NT2/D1 (cell line): ENCODE results near the gene ALG14.

ENCODE experiments used
- DNase-seq: peaks from one replicate; pipeline ENCODE4 v3.0.0-alpha.2; 2011; ENCODE audit warnings: low read depth, low spot score
- H3K27me3 ChIP-seq: 2 replicates; pipeline ENCODE4 v1.6.0; 2011; ENCODE audit warnings: mild to moderate bottlenecking; ENCODE audit not compliant: insufficient read length, insufficient read depth
- H3K36me3 ChIP-seq: 2 replicates; pipeline ENCODE4 v1.6.1; 2011; ENCODE audit warnings: mild to moderate bottlenecking, low read length, mixed read lengths; ENCODE audit not compliant: insufficient read depth, insufficient read length
- H3K4me1 ChIP-seq: 2 replicates; pipeline ENCODE4 v1.5.1; 2011; ENCODE audit not compliant: insufficient read depth, insufficient read length
- H3K4me3 ChIP-seq: 2 replicates; pipeline ENCODE4 v1.5.1; 2011; ENCODE audit warnings: low read depth; ENCODE audit not compliant: insufficient read length
- H3K9ac ChIP-seq: 2 replicates; pipeline ENCODE4 v1.6.0; 2011; ENCODE audit warnings: low read depth; ENCODE audit not compliant: insufficient read length
- H3K9me3 ChIP-seq: 2 replicates; pipeline ENCODE4 v1.5.1; 2011; ENCODE audit warnings: mild to moderate bottlenecking, low read length; ENCODE audit not compliant: insufficient read depth
- SUZ12 ChIP-seq: IDR thresholded peaks from 2 replicates; pipeline ENCODE4 v1.6.1; 2011; ENCODE audit not compliant: insufficient read length, insufficient read depth; ENCODE audit errors: extremely low read depth
- YY1 ChIP-seq: IDR thresholded peaks from 2 replicates; pipeline ENCODE4 v1.6.1; 2011; ENCODE audit not compliant: insufficient read length, insufficient read depth
- ZNF274 ChIP-seq: IDR thresholded peaks from 2 replicates; pipeline ENCODE4 v1.6.1; 2011; ENCODE audit warnings: mild to moderate bottlenecking, low read depth, low read length

Gene ALG14

DNA sequence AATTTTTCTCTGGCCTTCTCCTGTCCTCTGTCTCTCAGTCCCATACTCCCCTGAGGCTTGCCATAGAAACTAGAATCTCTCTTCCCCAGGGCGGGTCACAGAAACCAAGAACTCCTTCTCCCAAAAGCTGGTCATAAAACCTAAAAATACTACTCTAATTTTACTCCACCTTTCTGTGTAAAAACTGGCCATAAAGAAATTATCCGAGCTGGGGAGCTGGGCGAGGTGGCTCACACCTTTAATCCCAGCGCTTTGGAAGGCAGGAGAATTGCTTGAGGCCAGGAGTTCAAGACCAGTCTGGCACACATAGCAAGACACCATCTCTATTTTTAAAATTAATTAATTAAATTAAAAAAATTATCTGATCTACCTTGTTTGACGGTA lies 3.0 kb downstream of the ALG14 start:
- no peak overlapping the region for H3K9ac ChIP-seq
- no peaks in the 10 kb centered on the region for H3K9me3 ChIP-seq
- no peaks in the 10 kb centered on the region for H3K4me1 ChIP-seq
- no peak for DNase-seq
- no peak overlapping the region for H3K4me3 ChIP-seq
- H3K27me3 ChIP-seq, result no peaks in the 10 kb centered on the region
- peaks cover 8% of the 10 kb centered on the region for H3K36me3 ChIP-seq
- TF ChIP-seq YY1 (no peak), SUZ12 (no peak), ZNF274 (no peak)

DNA sequence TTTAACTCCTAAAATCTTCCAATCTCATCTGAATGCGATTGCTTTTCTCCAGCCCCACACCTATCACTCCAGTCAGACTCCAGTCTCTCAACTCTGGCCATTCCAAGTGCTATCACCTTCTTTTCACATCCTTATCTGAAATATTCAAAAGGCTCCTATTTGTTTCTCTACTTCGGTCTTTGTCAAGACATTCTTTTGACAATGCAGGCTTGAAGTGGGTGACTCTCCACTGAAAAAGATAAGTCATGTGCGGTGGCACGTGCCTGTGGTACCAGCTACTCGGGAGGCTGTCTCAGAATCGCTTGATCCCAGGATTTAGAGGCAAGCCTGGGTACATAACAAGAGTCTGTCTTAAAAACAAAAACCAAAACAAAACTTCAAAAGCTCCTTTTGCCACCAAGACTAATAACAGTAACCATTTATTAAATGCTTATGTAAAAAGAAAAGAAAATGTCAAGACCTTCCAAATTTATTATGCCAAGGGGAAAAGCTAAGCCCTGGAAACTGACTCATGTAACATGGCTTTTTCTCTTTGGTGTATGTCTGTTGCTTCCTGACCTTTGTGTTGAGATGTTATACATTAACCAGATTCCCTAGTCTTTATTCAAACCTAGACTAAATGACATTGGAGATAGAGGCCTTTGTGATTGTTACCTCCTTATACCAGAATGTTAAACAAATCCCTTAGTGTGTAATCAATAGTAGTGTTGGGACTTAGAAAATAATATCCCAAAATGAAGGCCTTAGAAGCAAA lies 3.6 kb downstream of the ALG14 start:
- H3K4me3 ChIP-seq, result no peak overlapping the region
- DNase-seq, result no peak
- peaks cover 8% of the 10 kb centered on the region for H3K36me3 ChIP-seq
- no peaks in the 10 kb centered on the region for H3K27me3 ChIP-seq
- no peaks in the 10 kb centered on the region for H3K9me3 ChIP-seq
- TF ChIP-seq YY1 (no peak), SUZ12 (no peak), ZNF274 (no peak)
- H3K9ac ChIP-seq, result no peak overlapping the region
- no peaks in the 10 kb centered on the region for H3K4me1 ChIP-seq

DNA sequence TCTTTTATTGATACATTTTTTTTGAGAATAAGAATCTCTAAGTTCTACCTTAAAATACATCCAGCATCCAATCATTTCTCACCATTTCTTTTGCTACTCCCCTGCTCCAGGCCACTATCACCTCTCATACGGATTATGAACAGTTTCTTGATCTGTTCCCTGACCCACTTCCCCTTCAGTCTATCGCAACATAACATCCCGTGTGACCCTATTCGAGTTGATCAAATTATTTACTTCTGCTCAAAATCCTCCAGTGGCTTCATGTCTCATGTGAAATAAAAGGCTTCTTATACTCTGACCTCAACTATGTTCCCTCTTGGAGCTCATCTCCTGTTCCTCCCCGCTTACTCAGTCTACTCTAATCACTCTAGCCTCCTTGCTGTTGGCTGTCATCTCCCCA lies 5.2 kb downstream of the ALG14 start:
- Histone ChIP-seq H3K4me3 (no peak overlapping the region), H3K4me1 (no peaks in the 10 kb centered on the region), H3K36me3 (peaks cover 8% of the 10 kb centered on the region), H3K9me3 (no peaks in the 10 kb centered on the region), H3K27me3 (no peaks in the 10 kb centered on the region), H3K9ac (no peak overlapping the region)
- DNase-seq, result no peak
- TF ChIP-seq ZNF274 (no peak), SUZ12 (no peak), YY1 (no peak)

DNA sequence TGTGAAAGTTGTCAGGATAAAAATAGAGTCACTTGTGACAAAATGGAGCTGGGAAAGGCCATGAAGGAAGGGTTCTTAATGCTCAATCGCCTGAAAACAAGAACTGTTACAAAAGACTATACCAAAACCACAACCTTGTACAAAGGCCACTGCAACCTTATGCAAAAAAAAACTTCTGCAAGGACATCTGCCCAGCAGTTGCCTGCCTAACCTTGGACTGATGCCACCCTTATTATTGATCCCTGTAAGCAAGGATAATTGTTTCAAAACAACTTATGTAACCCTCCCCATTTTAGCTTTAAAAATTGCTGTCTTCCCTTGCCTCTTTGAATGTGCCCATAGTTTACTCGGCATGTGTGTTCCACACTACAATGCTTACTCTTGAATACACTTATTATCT lies 5.7 kb downstream of the ALG14 start:
- H3K4me3 ChIP-seq, result no peak overlapping the region
- H3K4me1 ChIP-seq, result no peaks in the 10 kb centered on the region
- no peaks in the 10 kb centered on the region for H3K9me3 ChIP-seq
- peaks cover 8% of the 10 kb centered on the region for H3K36me3 ChIP-seq
- no peak for DNase-seq
- no peak overlapping the region for H3K9ac ChIP-seq
- no peaks in the 10 kb centered on the region for H3K27me3 ChIP-seq
- TF ChIP-seq SUZ12 (no peak), ZNF274 (no peak), YY1 (no peak)

DNA sequence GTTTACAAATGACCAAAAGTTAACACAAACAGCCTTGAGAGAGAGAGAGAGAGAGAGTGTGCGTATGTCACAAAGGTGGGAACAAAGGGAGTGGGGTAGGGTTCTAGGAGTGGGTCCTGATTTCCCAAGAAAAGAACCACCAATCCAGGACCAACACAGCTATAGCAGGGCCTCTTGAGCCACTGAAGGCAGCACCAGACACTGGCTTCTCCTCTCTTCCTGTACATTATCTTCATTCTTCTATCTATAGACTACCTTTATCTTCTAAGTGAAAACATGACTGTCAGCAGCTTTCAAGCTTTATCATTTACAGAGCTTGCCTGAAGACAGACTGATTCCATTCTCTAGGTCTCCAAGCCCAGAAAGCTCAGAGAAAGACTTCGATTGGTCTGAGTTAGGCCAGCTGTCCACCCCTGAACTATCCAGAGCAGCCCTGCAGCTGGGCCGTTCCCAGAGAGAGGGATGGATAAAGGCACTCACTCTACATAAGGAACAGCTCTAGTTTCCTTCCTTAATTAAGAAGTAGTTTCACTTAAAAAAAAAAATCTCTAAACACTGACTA lies 11.2 kb downstream of the ALG14 start:
- Histone ChIP-seq H3K36me3 (peaks cover 6% of the 10 kb centered on the region), H3K4me1 (no peaks in the 10 kb centered on the region), H3K9me3 (no peaks in the 10 kb centered on the region), H3K27me3 (no peaks in the 10 kb centered on the region), H3K9ac (no peak overlapping the region), H3K4me3 (no peak overlapping the region)
- TF ChIP-seq ZNF274 (no peak), SUZ12 (no peak), YY1 (no peak)
- no peak for DNase-seq

DNA sequence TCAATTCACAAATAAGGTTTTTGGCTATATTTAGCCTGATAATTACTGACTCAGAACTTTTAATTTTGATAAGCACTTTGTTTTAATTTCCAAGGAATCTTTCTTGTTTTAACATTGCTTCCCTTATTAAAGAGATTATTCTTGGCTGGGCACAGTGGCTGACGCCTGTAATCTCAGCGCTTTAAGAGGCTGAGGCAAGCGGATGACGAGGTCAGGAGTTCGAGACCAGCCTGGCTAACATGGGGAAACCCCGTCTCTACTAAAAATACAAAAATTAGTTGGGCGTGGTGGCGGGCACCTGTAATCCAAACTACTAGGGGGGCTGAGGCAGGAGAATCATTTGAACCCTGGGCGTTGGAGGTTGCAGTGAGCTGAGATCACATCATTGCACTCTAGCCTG lies 13.8 kb downstream of the ALG14 start:
- H3K27me3 ChIP-seq, result no peaks in the 10 kb centered on the region
- no peak overlapping the region for H3K4me3 ChIP-seq
- no peak for DNase-seq
- H3K36me3 ChIP-seq, result peaks cover 3% of the 10 kb centered on the region
- no peaks in the 10 kb centered on the region for H3K9me3 ChIP-seq
- TF ChIP-seq ZNF274, result no peak
- no peak for TF ChIP-seq SUZ12
- TF ChIP-seq YY1, result no peak
- no peaks in the 10 kb centered on the region for H3K4me1 ChIP-seq
- no peak overlapping the region for H3K9ac ChIP-seq

DNA sequence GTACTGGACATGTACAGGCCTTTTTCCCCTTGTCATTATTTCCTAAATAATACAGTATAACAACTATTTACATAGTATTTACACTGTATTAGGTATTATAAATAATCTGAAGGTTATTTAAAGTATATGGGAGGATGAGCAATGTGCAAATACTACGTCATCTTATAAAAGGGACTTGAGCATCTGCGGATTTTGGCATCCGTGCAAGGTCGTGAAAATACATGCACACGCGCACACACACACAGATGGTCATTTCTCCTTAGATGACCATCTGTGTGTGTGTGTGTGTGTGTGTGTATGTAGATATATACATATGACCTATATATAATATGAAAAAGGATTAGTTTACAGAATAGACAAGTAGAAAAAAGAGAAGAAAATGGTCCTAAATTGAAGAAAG lies 15.4 kb downstream of the ALG14 start:
- H3K9me3 ChIP-seq, result no peaks in the 10 kb centered on the region
- H3K4me1 ChIP-seq, result no peaks in the 10 kb centered on the region
- H3K36me3 ChIP-seq, result peaks cover 3% of the 10 kb centered on the region
- no peak for DNase-seq
- no peak overlapping the region for H3K9ac ChIP-seq
- TF ChIP-seq ZNF274 (no peak), SUZ12 (no peak), YY1 (no peak)
- H3K4me3 ChIP-seq, result no peak overlapping the region
- no peaks in the 10 kb centered on the region for H3K27me3 ChIP-seq

DNA sequence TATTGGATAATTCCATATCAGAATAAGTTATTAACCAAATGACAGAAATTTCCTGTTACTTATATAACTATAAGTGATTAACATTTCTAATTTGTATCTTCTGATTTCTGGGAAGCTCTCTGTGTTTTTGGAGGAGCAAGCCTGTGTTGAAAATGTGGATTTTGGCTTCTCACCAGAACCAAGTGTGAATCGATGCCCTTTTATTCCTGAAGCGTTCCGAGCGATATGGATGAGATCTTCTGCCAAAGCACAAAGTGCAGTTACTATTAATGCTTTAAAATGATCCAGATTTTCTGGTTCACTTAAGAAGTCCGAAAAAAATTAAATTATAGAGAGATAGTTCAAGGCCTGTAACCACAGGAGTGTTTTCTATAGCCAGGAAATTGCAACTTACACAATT lies 22.8 kb downstream of the ALG14 start:
- no peaks in the 10 kb centered on the region for H3K4me1 ChIP-seq
- DNase-seq, result no peak
- no peak for TF ChIP-seq SUZ12
- no peak for TF ChIP-seq YY1
- TF ChIP-seq ZNF274, result no peak
- no peak overlapping the region for H3K9ac ChIP-seq
- no peaks in the 10 kb centered on the region for H3K27me3 ChIP-seq
- H3K4me3 ChIP-seq, result no peak overlapping the region
- H3K36me3 ChIP-seq, result no peaks in the 10 kb centered on the region
- no peaks in the 10 kb centered on the region for H3K9me3 ChIP-seq
